Ovary (tissue), 9 donors: ENCODE measurements around the gene BRS3. TPM values are rescaled to one million over a fixed set of nuclear protein-coding genes. Genes with fewer than 3 reads are reported as not detected.

Source experiments
- DNase-seq, 5 donors: peaks; one replicate each; pipeline ENCODE4 v3.0.0-alpha.2; 2019 to 2020
- H3K27ac ChIP-seq, 2 donors: fragments of 200-600 bp; one replicate each; pipeline versions ENCODE4 v1.5.1 to v1.8.0; 2019 to 2022
- H3K27me3 ChIP-seq: fragments of 200-600 bp; one replicate; pipeline ENCODE4 v1.8.0; 2022
- H3K36me3 ChIP-seq: fragments of 200-600 bp; sonication (generic); one replicate; pipeline ENCODE4 v1.5.1; 2019
- H3K4me1 ChIP-seq: one replicate; pipeline ENCODE4 v1.8.1; 2013; ENCODE audit warnings: mild to moderate bottlenecking, moderate library complexity; ENCODE audit not compliant: insufficient read depth
- H3K4me3 ChIP-seq: fragments of 200-600 bp; sonication (generic); one replicate; pipeline ENCODE4 v1.5.1; 2017
- H3K9me3 ChIP-seq, 2 donors: fragments of 200-600 bp in 1 of 2; sonication (generic) in 1 of 2; one replicate each; pipeline versions ENCODE4 v1.5.1 to v1.8.1; 2013 to 2019; ENCODE audit warnings: mild to moderate bottlenecking in 1 of 2, moderate library complexity in 1 of 2
- CTCF ChIP-seq, 3 donors: fragments of 450-650 bp in 2 of 3; fragments of 200-600 bp in 1 of 3; IDR thresholded peaks; one replicate each; pipeline versions ENCODE4 v1.5.1 to v1.8.0; 2016 to 2022; ENCODE audit warnings: antibody characterized with exemption in 3 of 3, mild to moderate bottlenecking in 1 of 3
- EP300 ChIP-seq: sonication (generic); formaldehyde crosslinking; IDR thresholded peaks from one replicate; pipeline ENCODE4 v1.6.1; 2017; ENCODE audit warnings: antibody characterized with exemption
- POLR2A ChIP-seq: fragments of 450-650 bp; IDR thresholded peaks from one replicate; pipeline ENCODE4 v1.6.1; 2017; ENCODE audit warnings: antibody characterized with exemption, mild to moderate bottlenecking, moderate library complexity
- WGBS, 3 donors: extraction: QIAGEN DNeasy Blood & Tissue Kit in 1 of 3; methylation state at CpG; one replicate each; pipeline versions ENCODE4 v1.1.5 to v1.1.7; 2013 to 2017; 5-methylcytosine and 5-hydroxymethylcytosine counted together
- intact Hi-C, 4 donors: fragments of 100-400 bp; cut with DNase I; formaldehyde crosslinking; loops; one replicate each; pipeline versions ENCODE4 v1.11.0 to v1.15.1; 2022 to 2023
- polyA plus RNA-seq, 2 donors: library from polyadenylated mRNA; stranded (reverse); fragments of 200-250 nt in 1 of 2; fragments of 350-450 nt in 1 of 2; fragmentation: Illumina TruSeq in 1 of 2; extraction: RNeasy Lipid Tissue Mini Kit (QIAGEN cat#74804) in 1 of 2; gene quantifications; one replicate each; pipeline ENCODE4 v1.2.3, GENCODE V29; 2013 to 2014
- total RNA-seq, 7 donors: library from RNA; depleted of rRNA in 2 of 7; stranded (reverse); fragments of >200 nt in 2 of 7; fragmentation: NEBNext Ultra II Directional in 3 of 7; extraction: Animal tissue kit (Norgen Biotek cat#: 25700) in 3 of 7; gene quantifications; one replicate each; pipeline versions ENCODE4 v1.1.0 to v1.2.4, GENCODE V29; 2016 to 2023
- donor health status: DM: no; HTN: no; CAD: no; lungs with moderate emphysema.
- donor health status: DM: no; HTN: no; CAD: no.
- donor health status: Bipolar disorder and iron deficiency.
- donor health status: DM: yes; HTN: yes; CAD: no.
- donor health status: DM: no; HTN: no; CAD: no.
- donor health status: DM: yes; HTN: yes; CAD: no.

The BRS3 gene
- total and polyA plus RNA-seq, 9 donors: 0.21 to 2.8 (median 0.98) TPM

DNA sequence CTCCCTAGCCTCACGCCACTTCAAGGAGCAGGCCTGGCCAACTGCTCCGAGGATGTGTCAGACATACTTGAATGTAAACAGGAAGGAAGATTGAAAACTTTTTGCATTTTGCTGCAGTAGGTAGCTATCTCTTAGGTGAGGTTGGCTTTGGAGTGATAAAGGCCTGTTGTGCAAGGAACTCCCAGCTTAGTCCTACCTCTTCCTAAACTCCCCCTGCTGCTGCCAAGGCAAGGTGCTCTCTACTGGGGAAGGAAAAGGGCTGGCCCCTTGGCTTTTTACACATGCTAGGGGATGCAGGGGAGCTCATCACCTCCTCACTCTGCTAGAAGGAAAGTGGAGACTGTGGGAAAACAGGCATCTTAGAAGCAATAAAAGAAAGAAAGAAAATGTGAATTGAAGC, 10.7 kb upstream of the BRS3 start:
- no peak overlapping the region for H3K4me3 ChIP-seq
- WGBS, 3 donors: 55 to 59% (median 58%) methylated on average over 2 of the region's 2 CpGs
- no peak for DNase-seq
- no peaks in the 10 kb centered on the region for H3K27me3 ChIP-seq
- H3K36me3 ChIP-seq: no peaks in the 10 kb centered on the region
- H3K9me3 ChIP-seq: no peaks in the 10 kb centered on the region
- TF ChIP-seq POLR2A (no peak), CTCF (IDR thresholded peaks at IDR 0.05) (no peak), EP300 (no peak)
- H3K27ac ChIP-seq: no peak overlapping the region
- H3K4me1 ChIP-seq: peaks cover 4% of the 10 kb centered on the region
- intact Hi-C loops: no loop called here

GRCh38 chrX:136480383-136480782, 7.4 kb upstream of the BRS3 start:
- TF ChIP-seq EP300: no peak
- TF ChIP-seq POLR2A: no peak
- TF ChIP-seq CTCF (IDR thresholded peaks at IDR 0.05): no peak
- 6 to 10% (median 10%) methylated on average over 4 of the region's 4 CpGs for WGBS, 3 donors
- intact Hi-C loops: loop anchor here in 1 of 4 donors (10.0 kb wide), 1 partner anchor 216 kb away; no protein-coding TSS in a partner anchor

GRCh38 chrX:136488706-136489105, 959 bp downstream of the BRS3 start:
- intact Hi-C loops: loop anchor here in 1 of 4 donors (10.0 kb wide), 1 partner anchor 224 kb away; no protein-coding TSS in a partner anchor
- WGBS, 3 donors: 26 to 31% (median 27%) methylated on average over 5 of the region's 5 CpGs
- Histone ChIP-seq H3K36me3 (no peaks in the 10 kb centered on the region), H3K4me1 (no peaks in the 10 kb centered on the region), H3K4me3 (no peak overlapping the region), H3K9me3 (no peaks in the 10 kb centered on the region), H3K27ac (no peak overlapping the region), H3K27me3 (no peaks in the 10 kb centered on the region)
- peak in 1 of 3 donors; percentile 7 for TF ChIP-seq CTCF (IDR thresholded peaks at IDR 0.05)
- no peak for TF ChIP-seq POLR2A
- TF ChIP-seq EP300: no peak
- DNase-seq: no peak

More at GRCh38 chrX:136480383-136480782, 7.4 kb upstream of the BRS3 start:
- Histone ChIP-seq H3K4me1 (peaks cover 4% of the 10 kb centered on the region), H3K27ac (peak overlapping the region in 1 of 2 donors; percentile 29), H3K36me3 (no peaks in the 10 kb centered on the region), H3K4me3 (no peak overlapping the region), H3K27me3 (no peaks in the 10 kb centered on the region), H3K9me3 (no peaks in the 10 kb centered on the region)
- peak in 2 of 5 donors; percentile 26 to 31 for DNase-seq

DNA sequence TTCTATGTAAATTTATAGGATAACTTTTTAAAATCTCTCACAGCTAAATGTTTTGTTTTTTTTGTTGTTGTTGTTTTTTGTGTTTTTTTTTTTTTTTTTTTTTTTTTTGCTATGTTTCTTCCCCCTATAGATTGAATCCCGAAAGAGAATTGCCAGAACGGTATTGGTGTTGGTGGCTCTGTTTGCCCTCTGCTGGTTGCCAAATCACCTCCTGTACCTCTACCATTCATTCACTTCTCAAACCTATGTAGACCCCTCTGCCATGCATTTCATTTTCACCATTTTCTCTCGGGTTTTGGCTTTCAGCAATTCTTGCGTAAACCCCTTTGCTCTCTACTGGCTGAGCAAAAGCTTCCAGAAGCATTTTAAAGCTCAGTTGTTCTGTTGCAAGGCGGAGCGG, 4.1 kb downstream of the BRS3 start:
- TF ChIP-seq EP300 (no peak), CTCF (IDR thresholded peaks at IDR 0.05) (no peak), POLR2A (no peak)
- WGBS, 3 donors: 59 to 72% (median 69%) methylated on average over 6 of the region's 6 CpGs
- H3K4me3 ChIP-seq: no peak overlapping the region
- H3K36me3 ChIP-seq: no peaks in the 10 kb centered on the region
- no peaks in the 10 kb centered on the region for H3K9me3 ChIP-seq
- no peaks in the 10 kb centered on the region for H3K27me3 ChIP-seq
- intact Hi-C loops: loop anchor here in 2 of 4 donors (1.0 to 10.0 kb wide), 2 partner anchors 46 to 457 kb away; no protein-coding TSS in a partner anchor
- no peak for DNase-seq
- H3K4me1 ChIP-seq: no peaks in the 10 kb centered on the region
- H3K27ac ChIP-seq: no peak overlapping the region
